BLaER1 treated with 17β-estradiol and CSF1 and Interleukin-3, amounts not matched to agents 10 nM and 100 nM (cell line): ENCODE data around the gene DPM2.

Experiments
- H3K27ac ChIP-seq, 11 experiments: shearing (Covaris generic); formaldehyde crosslinking; 2 replicates each; pipeline ENCODE4 v1.8.1; 2022
- H3K27me3 ChIP-seq, 11 experiments: shearing (Covaris generic); formaldehyde crosslinking; 2 replicates each; pipeline ENCODE4 v1.8.1; 2022
- H3K36me3 ChIP-seq, 11 experiments: shearing (Covaris generic); formaldehyde crosslinking; 2 replicates each; pipeline ENCODE4 v1.8.1; 2022
- H3K4me1 ChIP-seq, 10 experiments: shearing (Covaris generic); formaldehyde crosslinking; 2 replicates each; pipeline ENCODE4 v1.8.1; 2022
- H3K4me2 ChIP-seq, 11 experiments: shearing (Covaris generic); formaldehyde crosslinking; 2 replicates each; pipeline ENCODE4 v1.8.1; 2022
- H3K4me3 ChIP-seq, 10 experiments: shearing (Covaris generic); formaldehyde crosslinking; 2 replicates each; pipeline ENCODE4 v1.8.1; 2022
- H3K9ac ChIP-seq, 11 experiments: shearing (Covaris generic); formaldehyde crosslinking; 2 replicates each; pipeline ENCODE4 v1.8.1; 2022
- H3K9me3 ChIP-seq, 11 experiments: shearing (Covaris generic); formaldehyde crosslinking; replicated peaks in 1 of 11; 2 replicates each; pipeline ENCODE4 v1.8.1; 2022
- H4K20me1 ChIP-seq, 11 experiments: shearing (Covaris generic); formaldehyde crosslinking; 2 replicates each; pipeline ENCODE4 v1.8.1; 2022
- Cebpa-rat ChIP-seq, 11 experiments: shearing (Covaris generic); IDR thresholded peaks; 2 replicates each; pipeline ENCODE4 v1.8.1; 2022

The DPM2 gene

DNA sequence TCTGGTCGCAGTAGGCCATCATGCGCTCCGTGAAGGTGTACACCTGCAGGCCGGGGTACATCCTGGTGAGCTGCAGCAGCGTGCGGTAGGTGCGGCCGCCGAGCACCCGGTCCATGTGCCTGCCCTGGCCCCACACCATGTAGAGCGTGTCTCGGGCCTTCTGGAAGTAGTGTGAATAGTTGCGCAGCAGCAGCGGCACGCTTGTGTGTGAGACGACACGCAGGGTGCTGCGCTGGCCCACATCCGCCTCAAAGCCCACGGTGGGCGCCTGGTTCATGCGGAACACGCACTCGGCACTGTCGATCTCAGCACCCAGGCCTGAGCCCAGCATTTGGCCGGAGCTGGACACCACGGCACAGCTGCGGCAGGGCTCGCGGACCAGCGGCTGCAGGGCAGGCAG is 25.4 kb downstream of the DPM2 start:
- peak overlapping the region; percentile 26 to 99 (median 97); a peak in 21 of 22 replicates for H3K4me2 ChIP-seq
- TF ChIP-seq Cebpa-rat (IDR thresholded peaks at IDR 0.05): no peak
- H3K9me3 ChIP-seq: no peaks in the 10 kb centered on the region
- peaks cover 0 to 49% (median 22%) of the 10 kb centered on the region in 11 experiments; a peak in 11 of 22 replicates for H4K20me1 ChIP-seq
- H3K4me1 ChIP-seq: peaks cover 74 to 89% (median 85%) of the 10 kb centered on the region in 10 experiments
- peaks cover 25 to 79% (median 70%) of the 10 kb centered on the region in 11 experiments for H3K36me3 ChIP-seq
- H3K27me3 ChIP-seq: no peaks in the 10 kb centered on the region
- peak overlapping the region in 5 of 11 experiments; percentile 22 to 63 (median 49); a peak in 7 of 22 replicates for H3K27ac ChIP-seq
- H3K4me3 ChIP-seq: no peak overlapping the region
- peak overlapping the region in 9 of 11 experiments; percentile 31 to 71 (median 58); a peak in 15 of 22 replicates for H3K9ac ChIP-seq

DNA sequence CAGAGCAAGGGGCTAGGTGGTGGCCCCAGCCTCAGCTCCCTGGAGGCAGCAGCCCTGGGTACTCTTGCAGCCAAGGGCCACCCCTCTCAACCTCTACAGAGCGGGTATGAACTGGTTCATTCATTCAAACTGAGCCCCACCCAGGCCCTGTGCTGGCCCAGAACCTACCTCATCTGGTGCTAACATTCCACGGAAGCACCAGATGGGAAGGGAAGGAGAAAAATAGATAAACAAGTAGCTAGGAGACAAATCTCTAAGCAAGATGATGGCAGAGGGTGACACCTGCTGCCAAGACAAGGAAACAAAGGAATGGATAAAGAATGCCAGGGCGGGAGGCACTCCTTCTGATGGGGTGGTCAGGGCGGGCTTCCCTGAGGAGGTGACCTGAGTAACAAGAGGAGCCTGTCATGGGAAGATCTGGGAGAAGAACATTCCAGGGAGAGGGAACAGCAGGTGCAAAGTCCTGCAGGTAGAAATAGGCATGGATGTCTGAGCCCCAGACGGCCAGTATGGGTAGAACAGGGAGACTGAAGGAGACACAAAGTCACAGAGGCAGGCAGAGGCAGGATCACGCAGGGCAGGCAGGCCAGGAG is 26.9 kb downstream of the DPM2 start:
- Histone ChIP-seq H3K27me3 (no peaks in the 10 kb centered on the region), H4K20me1 (peaks cover 0 to 56% (median 22%) of the 10 kb centered on the region in 11 experiments; a peak in 11 of 22 replicates), H3K4me2 (peak overlapping the region; percentile 41 to 99 (median 97)), H3K27ac (peak overlapping the region in 7 of 11 experiments; percentile 16 to 65 (median 49); a peak in 8 of 22 replicates), H3K36me3 (peaks cover 25 to 83% (median 72%) of the 10 kb centered on the region in 11 experiments), H3K9ac (peak overlapping the region; percentile 40 to 71 (median 57); a peak in 18 of 22 replicates), H3K4me1 (peaks cover 83 to 99% (median 94%) of the 10 kb centered on the region in 10 experiments), H3K9me3 (no peaks in the 10 kb centered on the region), H3K4me3 (peak overlapping the region in 1 of 10 experiments; percentile 1; a peak in 1 of 20 replicates)
- TF ChIP-seq Cebpa-rat (IDR thresholded peaks at IDR 0.05): no peak

DNA sequence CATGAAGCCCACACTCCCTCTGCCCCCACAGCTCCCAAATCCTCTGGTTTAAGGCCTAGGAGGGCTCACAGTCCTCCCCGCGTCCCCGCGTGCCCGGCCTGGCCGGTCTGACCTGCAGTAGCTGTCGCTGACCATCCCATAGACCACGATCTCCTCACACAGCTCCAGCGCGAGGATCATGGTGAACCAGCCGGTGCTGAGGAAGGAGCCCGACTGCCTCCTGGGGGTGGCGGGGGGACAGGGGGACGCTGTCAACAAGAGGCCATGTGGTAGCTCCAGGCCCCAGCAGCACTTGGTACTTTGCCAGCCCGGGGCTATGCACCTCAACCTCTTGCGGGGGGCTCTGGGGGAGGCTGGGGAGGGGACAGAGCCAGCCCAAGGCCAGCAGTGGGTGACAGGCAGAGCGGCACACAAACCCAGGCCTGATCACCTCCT is 27.8 kb downstream of the DPM2 start:
- Histone ChIP-seq H4K20me1 (peaks cover 0 to 54% (median 22%) of the 10 kb centered on the region in 11 experiments; a peak in 11 of 22 replicates), H3K9ac (peak overlapping the region; percentile 6 to 65 (median 56); a peak in 19 of 22 replicates), H3K4me2 (peak overlapping the region; percentile 41 to 99 (median 97)), H3K4me1 (peaks cover 83 to 99% (median 94%) of the 10 kb centered on the region in 10 experiments), H3K27ac (peak overlapping the region in 9 of 11 experiments; percentile 22 to 65 (median 42); a peak in 15 of 22 replicates), H3K9me3 (no peaks in the 10 kb centered on the region), H3K36me3 (peaks cover 25 to 77% (median 71%) of the 10 kb centered on the region in 11 experiments), H3K4me3 (peak overlapping the region in 1 of 10 experiments; percentile 40; a peak in 1 of 20 replicates), H3K27me3 (no peaks in the 10 kb centered on the region)
- no peak for TF ChIP-seq Cebpa-rat (IDR thresholded peaks at IDR 0.05)

DNA sequence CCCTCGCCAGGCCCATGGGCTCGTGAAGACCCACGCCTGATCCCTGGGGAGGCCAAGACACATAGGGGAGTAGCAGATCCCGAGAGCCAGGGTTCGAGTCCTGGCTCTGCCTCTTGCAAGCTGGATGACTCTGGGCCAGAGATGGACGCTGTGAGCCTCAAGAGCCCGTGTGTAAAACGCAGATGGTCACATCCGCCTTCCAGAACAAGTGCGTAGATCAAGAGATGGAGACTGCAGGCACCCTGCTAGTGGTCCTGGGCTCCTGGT is 29.1 kb downstream of the DPM2 start:
- H4K20me1 ChIP-seq: peaks cover 0 to 47% (median 15%) of the 10 kb centered on the region in 11 experiments; a peak in 10 of 22 replicates
- no peak for TF ChIP-seq Cebpa-rat (IDR thresholded peaks at IDR 0.05)
- H3K4me1 ChIP-seq: peaks cover 86 to 99% (median 95%) of the 10 kb centered on the region in 10 experiments
- no peak overlapping the region for H3K4me2 ChIP-seq
- H3K27me3 ChIP-seq: no peaks in the 10 kb centered on the region
- H3K4me3 ChIP-seq: no peak overlapping the region
- no peaks in the 10 kb centered on the region for H3K9me3 ChIP-seq
- H3K36me3 ChIP-seq: peaks cover 22 to 65% (median 58%) of the 10 kb centered on the region in 11 experiments
- H3K9ac ChIP-seq: peak overlapping the region in 4 of 11 experiments; percentile 73 to 78 (median 76); a peak in 4 of 22 replicates
- H3K27ac ChIP-seq: peak overlapping the region in 3 of 11 experiments; percentile 45 to 90 (median 86); a peak in 4 of 22 replicates

DNA sequence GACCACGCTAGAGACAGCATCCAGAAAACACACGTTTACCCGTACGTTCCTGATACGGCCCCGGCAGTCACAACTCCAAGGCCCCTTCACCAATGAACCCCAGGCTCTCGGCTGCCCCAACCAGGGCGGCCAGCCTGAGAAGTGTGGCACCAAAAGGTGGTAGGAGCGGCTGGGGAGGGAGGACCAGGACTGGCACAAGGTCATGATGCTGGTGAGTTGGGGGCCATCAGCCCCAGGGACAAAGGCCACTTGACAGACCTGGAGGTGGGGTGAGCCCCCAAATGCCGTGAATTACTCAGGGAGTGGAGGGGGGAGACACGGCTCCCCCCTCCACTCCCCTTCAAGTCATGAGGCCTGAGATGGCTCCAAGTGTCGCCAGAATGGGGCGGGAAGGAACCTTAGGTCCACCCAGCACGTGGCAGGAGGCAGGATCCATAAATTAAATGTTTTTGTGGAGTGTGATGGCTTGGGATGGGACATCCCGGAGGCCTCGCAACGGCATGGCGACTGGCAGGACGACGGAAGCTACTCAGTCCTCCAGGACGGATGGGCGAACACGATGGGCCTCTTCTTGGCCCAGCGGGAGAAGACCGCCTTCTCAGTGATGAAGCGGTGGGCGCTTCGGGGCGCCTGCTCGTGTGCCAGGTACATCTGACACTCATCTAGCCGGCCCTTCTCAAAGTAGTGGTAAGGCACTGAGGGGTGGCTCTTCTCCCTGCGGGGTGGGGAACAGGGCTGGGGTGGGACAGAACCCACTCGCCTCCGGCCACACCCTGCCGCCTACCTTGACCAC is 29.6 kb downstream of the DPM2 start:
- Histone ChIP-seq H3K27ac (peak overlapping the region in 9 of 11 experiments; percentile 45 to 90 (median 82); a peak in 18 of 22 replicates), H3K36me3 (peaks cover 21 to 59% (median 53%) of the 10 kb centered on the region in 11 experiments), H3K4me2 (peak overlapping the region in 10 of 11 experiments; percentile 84 to 100 (median 93); a peak in 17 of 22 replicates), H3K9ac (peak overlapping the region in 8 of 11 experiments; percentile 32 to 80 (median 76); a peak in 16 of 22 replicates), H4K20me1 (peaks cover 0 to 45% (median 15%) of the 10 kb centered on the region in 11 experiments; a peak in 10 of 22 replicates), H3K9me3 (no peaks in the 10 kb centered on the region), H3K4me3 (no peak overlapping the region), H3K4me1 (peaks cover 86 to 99% (median 95%) of the 10 kb centered on the region in 10 experiments), H3K27me3 (no peaks in the 10 kb centered on the region)
- no peak for TF ChIP-seq Cebpa-rat (IDR thresholded peaks at IDR 0.05)

DNA sequence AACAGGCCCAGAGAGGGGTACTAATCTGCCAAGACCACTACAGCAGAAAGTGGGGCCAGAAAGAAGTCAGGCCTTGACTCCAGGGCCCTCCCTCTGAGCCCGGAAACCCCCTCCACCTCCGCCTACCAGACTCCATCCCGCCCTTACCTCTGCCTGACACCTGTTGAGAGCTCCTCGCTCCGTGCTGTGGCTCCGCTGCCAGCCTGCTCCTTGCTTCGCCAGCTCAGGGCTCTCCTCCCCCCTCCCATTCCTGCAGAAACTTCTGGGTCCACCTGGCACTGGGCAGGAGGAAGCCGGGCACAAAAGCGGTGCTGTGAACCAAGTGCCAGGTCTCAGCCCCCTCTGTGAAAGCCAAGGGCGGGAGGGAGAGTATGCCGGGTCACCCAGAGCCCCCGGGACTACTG is 31.9 kb downstream of the DPM2 start:
- Histone ChIP-seq H3K36me3 (peaks cover 0 to 37% (median 30%) of the 10 kb centered on the region in 11 experiments; a peak in 21 of 22 replicates), H3K27ac (peak overlapping the region; percentile 78 to 90 (median 83)), H3K9me3 (no peaks in the 10 kb centered on the region), H4K20me1 (peaks cover 0 to 22% (median 5%) of the 10 kb centered on the region in 11 experiments; a peak in 7 of 22 replicates), H3K4me1 (peaks cover 83 to 99% (median 94%) of the 10 kb centered on the region in 10 experiments), H3K4me3 (peak overlapping the region; percentile 5 to 69 (median 40); a peak in 13 of 20 replicates), H3K27me3 (no peaks in the 10 kb centered on the region), H3K9ac (peak overlapping the region; percentile 68 to 83 (median 75)), H3K4me2 (peak overlapping the region; percentile 84 to 100 (median 93))
- no peak for TF ChIP-seq Cebpa-rat (IDR thresholded peaks at IDR 0.05)

DNA sequence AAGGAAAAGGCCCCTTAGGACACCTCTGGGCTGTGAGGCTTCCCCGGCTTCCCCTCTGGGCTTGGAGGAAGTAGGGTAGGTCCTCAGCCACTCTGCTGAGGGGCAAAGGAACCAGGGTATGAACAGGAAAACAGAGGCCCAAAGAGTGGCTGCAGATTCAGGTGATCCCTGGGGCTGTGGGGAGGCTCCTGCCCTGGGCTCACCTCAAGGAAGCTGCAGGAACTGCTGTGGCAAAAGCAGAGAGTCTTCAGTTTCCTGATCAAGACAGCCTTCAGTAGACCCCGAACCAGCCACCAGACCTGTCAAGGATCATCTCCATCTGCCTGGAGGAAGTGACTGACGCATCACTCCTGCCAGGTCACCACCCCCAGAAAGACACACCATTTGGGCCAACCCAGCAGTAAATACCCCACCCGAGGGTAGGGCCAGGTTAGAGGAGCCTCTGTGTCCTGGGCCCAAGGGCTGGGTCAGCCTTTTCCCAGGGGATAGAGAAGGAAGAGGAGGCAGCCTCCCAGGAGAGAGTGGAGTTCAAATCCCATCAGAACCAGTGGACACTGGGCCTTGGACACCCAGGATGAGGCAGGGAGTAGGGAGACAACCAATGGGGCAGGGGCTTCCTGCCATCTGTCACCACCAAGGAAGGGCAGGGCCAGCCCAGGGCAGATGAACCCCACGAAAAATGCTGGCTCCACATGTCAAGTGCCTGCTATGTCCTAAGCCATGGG is 32.5 kb downstream of the DPM2 start:
- Histone ChIP-seq H3K27me3 (no peaks in the 10 kb centered on the region), H3K27ac (peak overlapping the region; percentile 78 to 90 (median 83)), H3K9ac (peak overlapping the region; percentile 68 to 83 (median 75)), H3K36me3 (peaks cover 0 to 30% (median 25%) of the 10 kb centered on the region in 11 experiments; a peak in 21 of 22 replicates), H3K4me2 (peak overlapping the region; percentile 84 to 100 (median 93)), H3K4me1 (peaks cover 81 to 99% (median 94%) of the 10 kb centered on the region in 10 experiments), H4K20me1 (peaks cover 0 to 16% (median 0%) of the 10 kb centered on the region in 11 experiments; a peak in 5 of 22 replicates), H3K4me3 (peak overlapping the region; percentile 18 to 69 (median 40); a peak in 17 of 20 replicates), H3K9me3 (no peaks in the 10 kb centered on the region)
- no peak for TF ChIP-seq Cebpa-rat (IDR thresholded peaks at IDR 0.05)

DNA sequence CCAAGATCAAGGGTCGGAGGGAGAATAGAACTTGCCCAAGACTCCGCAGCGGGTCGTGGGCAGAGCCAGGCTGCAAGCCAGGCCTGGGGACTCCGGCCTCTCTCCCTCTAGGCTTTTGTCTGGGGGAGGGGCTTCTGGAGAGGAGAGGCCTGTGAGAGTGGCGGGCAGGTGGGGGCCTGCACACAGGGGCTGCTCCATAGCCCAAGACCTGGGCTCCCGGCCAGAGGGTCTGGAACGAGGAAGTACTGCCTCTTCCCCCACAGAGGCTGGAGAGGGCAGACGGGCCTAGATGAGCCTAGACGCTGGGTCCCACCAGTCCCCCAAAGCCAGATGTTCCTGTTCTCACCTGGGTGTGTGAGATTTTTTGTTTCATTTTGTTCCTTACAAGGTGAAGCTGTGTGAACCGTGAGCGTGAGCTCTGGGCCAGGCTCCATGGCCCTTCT is 33.1 kb downstream of the DPM2 start:
- H3K4me2 ChIP-seq: peak overlapping the region; percentile 84 to 100 (median 93)
- H3K27ac ChIP-seq: peak overlapping the region; percentile 78 to 90 (median 83)
- no peak for TF ChIP-seq Cebpa-rat (IDR thresholded peaks at IDR 0.05)
- H3K9ac ChIP-seq: peak overlapping the region; percentile 68 to 83 (median 75)
- peak overlapping the region; percentile 18 to 69 (median 40); a peak in 17 of 20 replicates for H3K4me3 ChIP-seq
- no peaks in the 10 kb centered on the region for H3K27me3 ChIP-seq
- H3K9me3 ChIP-seq: no peaks in the 10 kb centered on the region
- peaks cover 0 to 10% (median 0%) of the 10 kb centered on the region in 11 experiments; a peak in 3 of 22 replicates for H4K20me1 ChIP-seq
- H3K36me3 ChIP-seq: peaks cover 0 to 25% (median 19%) of the 10 kb centered on the region in 11 experiments; a peak in 21 of 22 replicates
- peaks cover 81 to 99% (median 94%) of the 10 kb centered on the region in 10 experiments for H3K4me1 ChIP-seq
